ENCODE results near the gene RBP2. TPM values are rescaled to one million over a fixed set of nuclear protein-coding genes. Genes with fewer than 3 reads are reported as not detected.

The RBP2 gene
- total and polyA plus RNA-seq, 9 of the 15 experiments (the other 6 are each of a cell fraction or from before 2014, with no cell fraction given) = not detected

DNA sequence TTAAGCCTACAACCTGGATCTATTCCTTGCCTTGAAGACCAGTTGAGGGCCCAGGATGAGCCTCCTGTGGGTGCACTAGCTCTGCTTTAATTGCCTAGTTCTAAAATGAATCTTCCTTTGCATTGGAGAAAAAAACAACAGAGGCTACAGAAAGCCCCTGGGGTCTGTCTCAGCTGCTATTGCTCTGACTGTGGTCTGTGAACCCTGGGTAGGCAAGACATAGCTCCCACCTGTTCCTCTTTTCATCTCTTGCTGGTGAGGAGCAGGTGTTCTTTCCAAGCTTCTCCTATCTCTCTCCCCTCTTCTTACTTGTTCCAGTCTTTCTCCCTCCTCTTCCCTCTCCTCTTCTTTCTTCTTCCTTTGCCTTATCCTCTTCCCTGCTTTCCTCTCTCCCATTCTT is 28.8 kb downstream of the RBP2 start (continued):
- TF ChIP-seq, protein P1, sequence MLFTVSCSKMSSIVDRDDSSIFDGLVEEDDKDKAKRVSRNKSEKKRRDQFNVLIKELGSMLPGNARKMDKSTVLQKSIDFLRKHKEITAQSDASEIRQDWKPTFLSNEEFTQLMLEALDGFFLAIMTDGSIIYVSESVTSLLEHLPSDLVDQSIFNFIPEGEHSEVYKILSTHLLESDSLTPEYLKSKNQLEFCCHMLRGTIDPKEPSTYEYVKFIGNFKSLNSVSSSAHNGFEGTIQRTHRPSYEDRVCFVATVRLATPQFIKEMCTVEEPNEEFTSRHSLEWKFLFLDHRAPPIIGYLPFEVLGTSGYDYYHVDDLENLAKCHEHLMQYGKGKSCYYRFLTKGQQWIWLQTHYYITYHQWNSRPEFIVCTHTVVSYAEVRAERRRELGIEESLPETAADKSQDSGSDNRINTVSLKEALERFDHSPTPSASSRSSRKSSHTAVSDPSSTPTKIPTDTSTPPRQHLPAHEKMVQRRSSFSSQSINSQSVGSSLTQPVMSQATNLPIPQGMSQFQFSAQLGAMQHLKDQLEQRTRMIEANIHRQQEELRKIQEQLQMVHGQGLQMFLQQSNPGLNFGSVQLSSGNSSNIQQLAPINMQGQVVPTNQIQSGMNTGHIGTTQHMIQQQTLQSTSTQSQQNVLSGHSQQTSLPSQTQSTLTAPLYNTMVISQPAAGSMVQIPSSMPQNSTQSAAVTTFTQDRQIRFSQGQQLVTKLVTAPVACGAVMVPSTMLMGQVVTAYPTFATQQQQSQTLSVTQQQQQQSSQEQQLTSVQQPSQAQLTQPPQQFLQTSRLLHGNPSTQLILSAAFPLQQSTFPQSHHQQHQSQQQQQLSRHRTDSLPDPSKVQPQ (CRISPR knock-in tag; IDR thresholded peaks at IDR 0.05; ENCODE audit: borderline replicate concordance) = no peak
- TF ChIP-seq, protein P2, sequence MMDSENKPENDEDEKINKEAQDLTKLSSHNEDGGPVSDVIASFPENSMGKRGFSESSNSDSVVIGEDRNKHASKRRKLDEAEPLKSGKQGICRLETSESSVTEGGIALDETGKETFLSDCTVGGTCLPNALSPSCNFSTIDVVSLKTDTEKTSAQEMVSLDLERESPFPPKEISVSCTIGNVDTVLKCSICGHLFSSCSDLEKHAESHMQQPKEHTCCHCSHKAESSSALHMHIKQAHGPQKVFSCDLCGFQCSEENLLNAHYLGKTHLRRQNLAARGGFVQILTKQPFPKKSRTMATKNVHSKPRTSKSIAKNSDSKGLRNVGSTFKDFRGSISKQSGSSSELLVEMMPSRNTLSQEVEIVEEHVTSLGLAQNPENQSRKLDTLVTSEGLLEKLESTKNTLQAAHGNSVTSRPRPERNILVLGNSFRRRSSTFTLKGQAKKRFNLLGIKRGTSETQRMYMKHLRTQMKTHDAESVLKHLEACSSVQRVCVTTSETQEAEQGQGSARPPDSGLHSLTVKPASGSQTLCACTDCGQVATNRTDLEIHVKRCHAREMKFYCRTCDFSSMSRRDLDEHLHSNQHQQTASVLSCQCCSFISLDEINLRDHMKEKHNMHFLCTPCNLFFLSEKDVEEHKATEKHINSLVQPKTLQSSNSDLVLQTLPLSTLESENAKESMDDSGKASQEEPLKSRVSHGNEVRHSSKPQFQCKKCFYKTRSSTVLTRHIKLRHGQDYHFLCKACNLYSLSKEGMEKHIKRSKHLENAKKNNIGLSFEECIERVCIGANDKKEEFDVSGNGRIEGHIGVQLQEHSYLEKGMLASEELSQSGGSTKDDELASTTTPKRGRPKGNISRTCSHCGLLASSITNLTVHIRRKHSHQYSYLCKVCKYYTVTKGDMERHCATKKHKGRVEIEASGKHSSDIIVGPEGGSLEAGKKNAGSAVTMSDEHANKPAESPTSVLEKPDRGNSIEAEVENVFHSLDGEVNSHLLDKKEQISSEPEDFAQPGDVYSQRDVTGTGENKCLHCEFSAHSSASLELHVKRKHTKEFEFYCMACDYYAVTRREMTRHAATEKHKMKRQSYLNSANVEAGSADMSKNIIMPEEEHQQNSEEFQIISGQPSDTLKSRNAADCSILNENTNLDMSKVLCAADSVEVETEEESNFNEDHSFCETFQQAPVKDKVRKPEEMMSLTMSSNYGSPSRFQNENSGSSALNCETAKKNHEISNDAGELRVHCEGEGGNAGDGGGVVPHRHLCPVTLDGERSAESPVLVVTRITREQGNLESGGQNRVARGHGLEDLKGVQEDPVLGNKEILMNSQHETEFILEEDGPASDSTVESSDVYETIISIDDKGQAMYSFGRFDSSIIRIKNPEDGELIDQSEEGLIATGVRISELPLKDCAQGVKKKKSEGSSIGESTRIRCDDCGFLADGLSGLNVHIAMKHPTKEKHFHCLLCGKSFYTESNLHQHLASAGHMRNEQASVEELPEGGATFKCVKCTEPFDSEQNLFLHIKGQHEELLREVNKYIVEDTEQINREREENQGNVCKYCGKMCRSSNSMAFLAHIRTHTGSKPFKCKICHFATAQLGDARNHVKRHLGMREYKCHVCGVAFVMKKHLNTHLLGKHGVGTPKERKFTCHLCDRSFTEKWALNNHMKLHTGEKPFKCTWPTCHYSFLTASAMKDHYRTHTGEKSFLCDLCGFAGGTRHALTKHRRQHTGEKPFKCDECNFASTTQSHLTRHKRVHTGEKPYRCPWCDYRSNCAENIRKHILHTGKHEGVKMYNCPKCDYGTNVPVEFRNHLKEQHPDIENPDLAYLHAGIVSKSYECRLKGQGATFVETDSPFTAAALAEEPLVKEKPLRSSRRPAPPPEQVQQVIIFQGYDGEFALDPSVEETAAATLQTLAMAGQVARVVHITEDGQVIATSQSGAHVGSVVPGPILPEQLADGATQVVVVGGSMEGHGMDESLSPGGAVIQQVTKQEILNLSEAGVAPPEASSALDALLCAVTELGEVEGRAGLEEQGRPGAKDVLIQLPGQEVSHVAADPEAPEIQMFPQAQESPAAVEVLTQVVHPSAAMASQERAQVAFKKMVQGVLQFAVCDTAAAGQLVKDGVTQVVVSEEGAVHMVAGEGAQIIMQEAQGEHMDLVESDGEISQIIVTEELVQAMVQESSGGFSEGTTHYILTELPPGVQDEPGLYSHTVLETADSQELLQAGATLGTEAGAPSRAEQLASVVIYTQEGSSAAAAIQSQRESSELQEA (IDR thresholded peaks at IDR 0.05; ENCODE audit: low read depth) = no peak

Data from K562 (cell line).